Lower leg skin (tissue), 3 donors: ENCODE measurements around the gene CMPK2.

Experiments
- POLR2A ChIP-seq, 2 donors: fragments of 450-650 bp; IDR thresholded peaks; one replicate each; pipeline ENCODE4 v1.6.1; 2016 to 2017; ENCODE audit warnings: antibody characterized with exemption in 2 of 2, mild to moderate bottlenecking in 1 of 2, moderate library complexity in 1 of 2
- TF ChIP-seq, protein P1 (sequence below), 3 donors: fragments of 450-650 bp; IDR thresholded peaks; one replicate each; pipeline ENCODE4 v1.5.1; 2016; ENCODE audit warnings: antibody characterized with exemption in 3 of 3, mild to moderate bottlenecking in 3 of 3, moderate library complexity in 2 of 3

DNA sequence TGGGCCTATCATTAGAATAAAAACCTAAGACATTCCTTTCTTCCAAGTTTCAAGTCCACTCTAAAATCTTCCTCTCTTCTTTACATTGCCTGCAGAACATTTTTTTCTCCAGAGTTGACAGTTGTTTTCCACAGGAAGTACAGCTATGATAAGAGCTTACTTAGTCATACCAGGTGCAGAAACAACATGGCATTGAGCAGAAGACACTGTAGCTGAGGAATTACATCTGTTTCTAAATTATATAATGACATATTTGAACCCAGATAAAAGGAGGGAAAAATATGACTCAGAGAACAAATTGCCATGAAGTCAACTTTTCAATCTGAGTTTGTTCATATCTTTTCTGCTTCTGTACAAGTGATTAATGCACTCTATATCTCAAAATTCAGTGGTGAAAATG is 30.2 kb downstream of the CMPK2 start:
- TF ChIP-seq, protein P1, sequence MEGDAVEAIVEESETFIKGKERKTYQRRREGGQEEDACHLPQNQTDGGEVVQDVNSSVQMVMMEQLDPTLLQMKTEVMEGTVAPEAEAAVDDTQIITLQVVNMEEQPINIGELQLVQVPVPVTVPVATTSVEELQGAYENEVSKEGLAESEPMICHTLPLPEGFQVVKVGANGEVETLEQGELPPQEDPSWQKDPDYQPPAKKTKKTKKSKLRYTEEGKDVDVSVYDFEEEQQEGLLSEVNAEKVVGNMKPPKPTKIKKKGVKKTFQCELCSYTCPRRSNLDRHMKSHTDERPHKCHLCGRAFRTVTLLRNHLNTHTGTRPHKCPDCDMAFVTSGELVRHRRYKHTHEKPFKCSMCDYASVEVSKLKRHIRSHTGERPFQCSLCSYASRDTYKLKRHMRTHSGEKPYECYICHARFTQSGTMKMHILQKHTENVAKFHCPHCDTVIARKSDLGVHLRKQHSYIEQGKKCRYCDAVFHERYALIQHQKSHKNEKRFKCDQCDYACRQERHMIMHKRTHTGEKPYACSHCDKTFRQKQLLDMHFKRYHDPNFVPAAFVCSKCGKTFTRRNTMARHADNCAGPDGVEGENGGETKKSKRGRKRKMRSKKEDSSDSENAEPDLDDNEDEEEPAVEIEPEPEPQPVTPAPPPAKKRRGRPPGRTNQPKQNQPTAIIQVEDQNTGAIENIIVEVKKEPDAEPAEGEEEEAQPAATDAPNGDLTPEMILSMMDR (IDR thresholded peaks at IDR 0.05), result no peak
- TF ChIP-seq POLR2A (IDR thresholded peaks at IDR 0.05), result no peak
